Activated CD8-positive, alpha-beta T cell treated with anti-CD3 and anti-CD28 coated beads for 36 hours (primary cell): Measurements from ENCODE around the gene CSNK2B. TPM values are rescaled to one million over a fixed set of nuclear protein-coding genes. Genes with fewer than 3 reads are reported as not detected.
A peak's percentile ranks its signal among the peaks of the same experiment; 100 is the strongest.

Experiments
- ATAC-seq: fragments of 200-7000 bp; cut with Tn5 transposase; one replicate; pipeline ENCODE4 v1.10.0; 2021; ENCODE audit warnings: mild to moderate bottlenecking, moderate library complexity
- CTCF ChIA-PET: fragments of 350-600 bp; sonication (Branson Sonifier 250); formaldehyde crosslinking; loops from one replicate; lab custom pipeline; 2021; ENCODE audit warnings: antibody characterized with exemption; lab: Charles Lee
- POLR2A ChIA-PET: fragments of 350-600 bp; sonication (Branson Sonifier 250); formaldehyde crosslinking; loops from one replicate; lab custom pipeline; 2021; ENCODE audit warnings: antibody characterized with exemption; lab: Charles Lee
- DNase-seq: peaks from one replicate; pipeline ENCODE4 v3.0.0-alpha.2; 2020
- H3K27ac Mint-ChIP-seq: one replicate; pipeline ENCODE4 v1.8.0; 2021; ENCODE audit warnings: mild to moderate bottlenecking, mixed read lengths
- H3K27me3 Mint-ChIP-seq: one replicate; pipeline ENCODE4 v1.8.0; 2021; ENCODE audit warnings: mixed read lengths
- H3K36me3 Mint-ChIP-seq: one replicate; pipeline ENCODE4 v1.8.0; 2021; ENCODE audit warnings: low read depth, mixed read lengths
- H3K4me1 Mint-ChIP-seq: one replicate; pipeline ENCODE4 v1.8.0; 2021; ENCODE audit warnings: low read depth, mixed read lengths
- H3K4me3 Mint-ChIP-seq: one replicate; pipeline ENCODE4 v1.8.0; 2021; ENCODE audit warnings: mild to moderate bottlenecking, moderate library complexity, mixed read lengths
- H3K9me3 Mint-ChIP-seq: one replicate; pipeline ENCODE4 v1.8.0; 2021; ENCODE audit warnings: mixed read lengths
- CTCF ChIP-seq: fragments of 200-600 bp; IDR thresholded peaks from one replicate; pipeline ENCODE4 v1.8.0; 2022; ENCODE audit warnings: antibody characterized with exemption, mild to moderate bottlenecking
- intact Hi-C: fragments of 100-400 bp; cut with micrococcal nuclease; formaldehyde crosslinking; loops from one replicate; pipeline ENCODE4 v1.10.0; 2022
- total RNA-seq, 2 experiments: library from RNA; stranded (reverse); gene quantifications; one replicate each; pipeline ENCODE4 v1.2.3, GENCODE V29; 2021

Gene CSNK2B
- total RNA-seq, 2 experiments from 2014 or later: 241 to 247 TPM

- Mint-ChIP-seq H3K36me3 (peaks cover 77% of the 10 kb centered on the region), H3K4me1 (peaks cover 71% of the 10 kb centered on the region), H3K9me3 (no peaks in the 10 kb centered on the region), H3K27me3 (no peaks in the 10 kb centered on the region), H3K4me3 (peak overlapping the region; percentile 51), H3K27ac (peak overlapping the region; percentile 64)
- TF ChIP-seq CTCF: no peak
- CTCF ChIA-PET: interaction anchor here (1.2 to 1.8 kb wide), 2 partner anchors 9 to 82 kb away, joined by 3 to 5 read pairs; partner anchors contain the start of gene BAG6
- no peak for ATAC-seq
- POLR2A ChIA-PET: interaction anchor here (0.7 to 8.5 kb wide), 6 partner anchors 9 to 172 kb away, joined by 3 to 160 read pairs (median 7); partner anchors contain the start of genes APOM, BAG6 and DDX39B
- no peak for DNase-seq
- intact Hi-C loops: loop anchor here (10.0 kb wide), 2 partner anchors 117 to 173 kb away; partner anchors contain the start of genes ATP6V1G2, DDX39B and NFKBIL1
Observed at GRCh38 chr6:31662124-31662723, 3.7 kb upstream of the CSNK2B start.

GRCh38 chr6:31663126-31663960 is 2.5 kb upstream of the CSNK2B start:
- peaks cover 79% of the 10 kb centered on the region for H3K36me3 Mint-ChIP-seq
- H3K27ac Mint-ChIP-seq: peak overlapping the region; percentile 97
- TF ChIP-seq CTCF: no peak
- DNase-seq (no peak), ATAC-seq (no peak)
- H3K9me3 Mint-ChIP-seq: no peaks in the 10 kb centered on the region
- peak overlapping the region; percentile 98 for H3K4me3 Mint-ChIP-seq
- no peaks in the 10 kb centered on the region for H3K27me3 Mint-ChIP-seq
- ChIA-PET CTCF (interaction anchor here (0.8 to 2.8 kb wide), 4 partner anchors 11 to 166 kb away, joined by 3 to 16 read pairs (median 3); partner anchors contain the start of gene BAG6), POLR2A (interaction anchor here (0.8 to 8.5 kb wide), 17 partner anchors 9 to 1309 kb away, joined by 3 to 160 read pairs (median 4); partner anchors contain the start of genes APOM, BAG6, DDX39B and DXO)
- intact Hi-C loops: loop anchor here (10.0 kb wide), 2 partner anchors 119 to 171 kb away; partner anchors contain the start of genes ATP6V1G2, DDX39B and NFKBIL1
- H3K4me1 Mint-ChIP-seq: peaks cover 72% of the 10 kb centered on the region

DNA sequence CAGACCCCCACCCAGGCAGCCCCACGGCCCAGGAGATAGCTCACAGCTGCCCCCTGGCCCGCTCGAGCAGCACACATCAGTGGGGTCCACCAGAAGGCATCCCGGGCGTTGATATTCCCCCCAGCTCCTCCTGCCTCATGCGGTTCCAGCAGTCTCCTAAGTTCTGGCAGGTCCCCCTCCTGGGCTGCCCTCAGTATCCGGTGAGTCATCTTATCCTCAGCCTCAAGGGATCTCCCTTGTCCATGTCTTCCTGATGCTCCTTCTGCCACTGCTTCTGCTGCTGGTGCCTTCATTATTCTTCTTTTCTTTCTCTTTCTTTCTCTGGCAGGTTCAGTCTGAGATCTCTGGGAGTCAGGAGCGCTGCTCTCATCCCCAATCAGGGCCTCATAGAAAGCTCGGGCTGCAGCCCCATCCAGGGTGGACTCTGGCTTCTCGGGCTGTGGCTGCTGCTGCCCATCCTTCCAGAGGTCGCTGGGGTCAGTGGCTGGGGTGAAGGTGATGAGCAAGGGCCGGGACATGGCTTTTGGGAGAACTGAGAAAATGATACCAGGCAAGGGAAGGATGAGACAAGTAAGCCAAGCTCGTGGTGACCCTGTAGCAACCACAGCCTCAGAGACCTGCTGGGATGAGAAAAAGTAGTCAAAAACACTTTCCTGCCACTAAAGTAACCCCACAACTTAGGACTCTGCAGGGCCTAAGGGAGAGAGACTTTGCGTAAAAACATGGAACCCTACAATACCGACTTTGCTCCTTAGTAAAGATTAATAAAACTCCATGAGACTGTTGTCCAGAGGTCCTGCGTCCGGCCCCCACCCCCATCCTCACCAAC is 1.7 kb upstream of the CSNK2B start:
- DNase-seq: no peak
- Mint-ChIP-seq H3K9me3 (no peaks in the 10 kb centered on the region), H3K4me1 (peaks cover 67% of the 10 kb centered on the region), H3K36me3 (peaks cover 82% of the 10 kb centered on the region), H3K27ac (peak overlapping the region; percentile 97), H3K27me3 (no peaks in the 10 kb centered on the region), H3K4me3 (peak overlapping the region; percentile 98)
- intact Hi-C loops: loop anchor here (2.0 to 10.0 kb wide), 3 partner anchors 43 to 171 kb away; partner anchors contain the start of genes ATP6V1G2, DDX39B, NFKBIL1 and PRRC2A
- no peak for TF ChIP-seq CTCF
- ATAC-seq: no peak
- ChIA-PET CTCF (interaction anchor here (0.7 to 2.8 kb wide), 7 partner anchors 11 to 166 kb away, joined by 3 to 16 read pairs (median 3); partner anchors contain the start of genes ABHD16A and BAG6), POLR2A (interaction anchor here (0.8 to 8.5 kb wide), 36 partner anchors 9 to 1308 kb away, joined by 3 to 160 read pairs (median 4); partner anchors contain the start of genes ABHD16A, APOM, BAG6 and DDX39B)

DNA sequence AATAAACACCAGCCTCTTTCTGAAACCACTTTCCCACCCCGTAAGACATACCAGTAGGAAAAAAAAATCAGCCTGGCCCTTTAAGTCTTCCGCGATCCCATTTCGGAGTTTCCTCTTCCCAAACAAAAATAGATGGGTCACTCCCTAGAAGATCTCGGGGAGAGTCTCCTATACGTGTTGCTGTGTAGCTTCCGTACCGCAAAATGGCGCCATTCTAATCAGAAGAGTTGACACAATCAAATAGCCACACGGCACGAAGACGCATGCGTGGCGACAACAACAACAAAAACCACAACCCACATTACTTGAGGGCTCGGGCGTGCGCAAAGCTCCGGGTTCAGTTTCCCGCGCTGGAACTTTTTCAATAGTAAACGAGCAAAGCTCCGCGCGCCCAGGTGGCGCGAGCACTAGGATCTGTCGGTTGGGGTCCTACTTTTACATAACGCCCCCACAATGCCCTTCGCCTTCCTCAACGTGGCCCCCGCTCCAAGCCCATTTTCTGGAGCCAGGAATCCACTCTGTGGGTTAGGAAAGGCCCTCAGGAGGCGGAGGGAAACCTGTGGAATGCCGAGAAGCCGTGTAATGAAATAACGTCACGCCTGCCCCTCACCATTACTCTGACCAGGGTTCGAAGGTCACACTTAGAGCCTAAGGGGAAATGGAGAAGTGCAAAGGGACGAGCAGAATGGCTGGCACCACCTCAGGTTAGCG is 935 bp upstream of the CSNK2B start, which contains the start of gene GPANK1:
GPANK1 (minus strand) TSS at position 208 of the 711 bp plus-strand sequence. CDS start 519 bp downstream, outside the sequence.
- ChIA-PET POLR2A (interaction anchor here (0.6 to 8.5 kb wide), 33 partner anchors 8 to 199 kb away, joined by 3 to 160 read pairs (median 4); partner anchors contain the start of genes ABHD16A, APOM, BAG6 and DDX39B), CTCF (interaction anchor here (0.7 to 2.8 kb wide), 4 partner anchors 12 to 85 kb away, joined by 3 to 16 read pairs (median 4); partner anchors contain the start of genes ABHD16A and BAG6)
- DNase-seq: peak; percentile 96
- TF ChIP-seq CTCF: no peak
- peak; percentile 25 for ATAC-seq
- peak within 1 kb of the TSS; percentile 98 for H3K4me3 Mint-ChIP-seq
- H3K4me1 Mint-ChIP-seq: peaks cover 63% of the 10 kb centered on the region
- intact Hi-C loops: loop anchor here (2.0 to 10.0 kb wide), 3 partner anchors 44 to 170 kb away; partner anchors contain the start of genes ATP6V1G2, DDX39B, NFKBIL1 and PRRC2A
- no peaks in the 10 kb centered on the region for H3K27me3 Mint-ChIP-seq
- peak within 1 kb of the TSS; percentile 97 for H3K27ac Mint-ChIP-seq
- peaks cover 80% of the 10 kb centered on the region for H3K36me3 Mint-ChIP-seq
- no peaks in the 10 kb centered on the region for H3K9me3 Mint-ChIP-seq
